Activated effector memory CD4-positive, alpha-beta T cell treated with Interleukin-2 at 50 U/mL for 16 hours (primary cell): ENCODE data around the gene PSKH1.
"Not testable (repeated sequence)": the region's sequence is repeated elsewhere in the genome, so short reads cannot be mapped to it uniquely, and the experiment has no call there.

ENCODE experiments used
- DNase-seq: peaks from one replicate; pipeline ENCODE4 v3.0.0-alpha.2; 2020

PSKH1 gene

DNA sequence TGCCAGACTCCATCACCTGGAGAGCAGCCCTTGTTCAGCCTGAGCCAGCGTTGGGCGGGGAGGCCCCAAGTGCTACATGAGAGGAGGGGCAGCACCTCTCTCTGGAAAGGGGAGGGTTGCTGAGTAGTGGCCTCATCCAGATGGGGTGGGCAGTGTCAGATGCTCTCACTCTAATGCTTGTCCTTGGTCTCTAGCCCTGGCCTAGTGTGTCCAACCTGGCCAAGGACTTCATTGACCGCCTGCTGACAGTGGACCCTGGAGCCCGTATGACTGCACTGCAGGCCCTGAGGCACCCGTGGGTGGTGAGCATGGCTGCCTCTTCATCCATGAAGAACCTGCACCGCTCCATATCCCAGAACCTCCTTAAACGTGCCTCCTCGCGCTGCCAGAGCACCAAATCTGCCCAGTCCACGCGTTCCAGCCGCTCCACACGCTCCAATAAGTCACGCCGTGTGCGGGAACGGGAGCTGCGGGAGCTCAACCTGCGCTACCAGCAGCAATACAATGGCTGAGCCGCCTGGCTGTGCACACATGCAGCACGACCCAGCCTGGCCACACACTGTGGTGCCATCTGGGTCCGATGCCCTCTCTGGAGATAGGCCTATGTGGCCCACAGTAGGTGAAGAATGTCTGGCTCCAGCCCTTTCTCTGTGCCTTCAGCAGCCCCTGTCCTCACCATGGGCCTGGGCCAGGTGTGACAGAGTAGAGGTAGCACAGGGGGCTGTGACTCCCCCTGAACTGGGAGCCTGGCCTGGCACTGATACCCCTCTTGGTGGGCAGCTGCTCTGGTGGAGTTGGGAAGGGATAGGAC is 34.3 kb downstream of the PSKH1 start:
- DNase-seq = no peak

DNA sequence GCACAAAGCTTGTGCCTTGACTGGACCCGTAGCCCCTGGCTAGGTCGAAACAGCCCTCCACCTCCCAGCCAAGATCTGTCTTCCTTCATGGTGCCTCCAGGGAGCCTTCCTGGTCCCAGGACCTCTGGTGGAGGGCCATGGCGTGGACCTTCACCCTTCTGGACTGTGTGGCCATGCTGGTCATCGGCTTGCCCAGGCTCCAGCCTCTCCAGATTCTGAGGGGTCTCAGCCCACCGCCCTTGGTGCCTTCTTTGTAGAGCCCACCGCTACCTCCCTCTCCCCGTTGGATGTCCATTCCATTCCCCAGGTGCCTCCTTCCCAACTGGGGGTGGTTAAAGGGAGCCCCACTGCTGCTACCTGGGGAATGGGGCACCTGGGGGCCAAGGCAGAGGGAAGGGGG is 35.1 kb downstream of the PSKH1 start:
- no peak for DNase-seq

DNA sequence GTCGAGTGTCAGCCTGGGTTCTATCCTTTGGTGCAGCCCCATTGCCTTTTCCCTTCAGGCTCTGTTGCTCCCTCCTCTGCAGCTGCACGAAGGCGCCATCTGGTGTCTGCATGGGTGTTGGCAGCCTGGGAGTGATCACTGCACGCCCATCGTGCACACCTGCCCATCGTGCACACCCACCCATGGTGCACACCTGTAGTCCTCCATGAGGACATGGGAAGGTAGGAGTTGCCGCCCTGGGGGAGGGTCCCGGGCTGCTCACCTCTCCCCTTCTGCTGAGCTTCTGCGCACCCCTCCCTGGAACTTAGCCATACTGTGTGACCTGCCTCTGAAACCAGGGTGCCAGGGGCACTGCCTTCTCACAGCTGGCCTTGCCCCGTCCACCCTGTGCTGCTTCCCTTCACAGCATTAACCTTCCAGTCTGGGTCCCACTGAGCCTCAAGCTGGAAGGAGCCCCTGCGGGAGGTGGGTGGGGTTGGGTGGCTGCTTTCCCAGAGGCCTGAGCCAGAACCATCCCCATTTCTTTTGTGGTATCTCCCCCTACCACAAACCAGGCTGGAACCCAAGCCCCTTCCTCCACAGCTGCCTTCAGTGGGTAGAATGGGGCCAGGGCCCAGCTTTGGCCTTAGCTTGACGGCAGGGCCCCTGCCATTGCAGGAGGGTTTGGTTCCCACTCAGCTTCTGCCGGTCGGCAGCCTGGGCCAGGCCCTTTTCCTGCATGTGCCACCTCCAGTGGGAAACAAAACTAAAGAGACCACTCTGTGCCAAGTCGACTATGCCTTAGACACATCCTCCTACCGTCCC is 35.7 kb downstream of the PSKH1 start:
- peak; percentile 61 for DNase-seq

DNA sequence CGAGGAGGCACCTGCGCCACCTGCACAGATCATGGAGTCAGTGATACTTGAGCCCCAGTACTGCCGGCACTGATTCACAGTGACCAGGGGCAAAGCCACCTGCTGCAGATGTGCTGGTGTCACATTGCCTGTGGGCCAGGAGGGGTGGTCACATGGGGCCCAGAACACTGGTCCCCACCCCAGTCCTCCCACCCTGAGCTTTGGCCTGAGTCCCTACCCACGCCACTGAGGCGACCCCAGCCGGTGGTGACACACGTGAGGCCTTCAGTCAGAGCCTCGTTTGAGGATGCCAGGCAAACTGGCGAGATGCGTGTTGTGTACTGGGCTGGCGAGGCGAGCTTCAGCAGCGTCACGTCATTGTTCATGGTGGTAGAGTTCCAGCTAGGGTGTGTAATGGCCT is 37.1 kb downstream of the PSKH1 start:
- DNase-seq = no peak

DNA sequence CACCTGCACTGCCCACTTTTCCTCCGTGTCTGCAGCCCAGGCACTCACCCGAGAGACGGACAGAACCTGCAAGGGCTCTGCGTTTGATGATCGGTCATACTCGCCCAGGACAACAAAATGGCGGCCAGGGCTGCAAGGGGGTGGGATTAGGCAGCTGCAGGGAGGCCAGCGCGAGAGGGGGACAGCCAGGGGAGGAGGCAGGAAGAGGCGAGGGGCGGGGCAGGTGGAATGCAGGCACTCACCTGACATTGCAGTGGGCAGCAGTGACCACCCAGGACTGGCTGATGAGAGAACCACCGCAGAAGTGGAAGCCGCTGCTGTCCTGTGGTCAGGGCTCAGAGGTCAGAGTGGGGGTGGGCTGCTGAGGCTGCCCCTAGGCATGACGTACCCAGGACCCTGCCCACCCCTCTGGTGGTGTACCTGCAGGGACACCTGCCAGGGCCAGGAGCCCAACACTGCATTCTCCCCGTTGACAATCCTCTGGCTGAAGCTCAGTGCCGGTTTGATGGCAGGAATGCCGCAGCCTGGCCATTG is 37.7 kb downstream of the PSKH1 start:
- no peak for DNase-seq

DNA sequence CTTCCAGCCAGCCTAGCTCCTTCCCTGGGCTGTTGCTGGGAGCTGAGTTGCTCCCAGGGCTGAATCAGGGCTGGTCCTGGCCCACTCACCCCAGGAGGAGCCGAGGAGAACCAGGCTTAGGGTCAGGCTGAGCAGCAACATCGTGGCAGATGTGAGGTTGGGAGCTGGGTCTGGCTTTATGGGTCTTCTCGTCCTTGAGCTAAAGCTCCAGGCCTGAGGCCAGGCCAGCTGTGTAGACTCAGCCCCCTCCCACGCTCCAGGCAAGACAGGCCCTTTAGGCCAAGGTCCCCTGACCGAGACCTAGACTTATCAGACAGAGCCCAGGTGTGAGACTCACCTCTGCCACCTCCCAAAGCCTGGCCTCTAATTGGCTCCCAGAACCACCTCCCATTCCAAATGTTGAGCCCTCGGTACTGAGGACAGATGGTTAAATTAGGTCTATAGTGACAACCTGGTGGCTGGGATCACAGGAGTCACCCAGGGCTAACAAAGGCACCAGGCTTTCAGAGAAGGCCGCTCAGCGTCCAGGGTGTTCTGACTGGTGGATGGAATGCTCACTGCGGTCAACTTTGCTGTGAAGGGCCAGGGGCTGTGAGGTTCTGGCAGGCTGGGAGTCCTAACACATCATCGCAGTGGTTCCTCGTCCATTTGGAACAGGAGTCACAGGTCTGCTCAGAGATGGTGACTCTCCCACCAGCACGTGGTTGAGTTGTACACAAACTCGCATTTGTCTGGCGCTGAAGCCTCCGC is 38.8 kb downstream of the PSKH1 start, which contains the start of gene CTRL:
Gene CTRL (minus strand): TSS at position 151 of the 750 bp plus-strand sequence. CDS start 10 bp downstream, at position 141.
- no peak for DNase-seq

DNA sequence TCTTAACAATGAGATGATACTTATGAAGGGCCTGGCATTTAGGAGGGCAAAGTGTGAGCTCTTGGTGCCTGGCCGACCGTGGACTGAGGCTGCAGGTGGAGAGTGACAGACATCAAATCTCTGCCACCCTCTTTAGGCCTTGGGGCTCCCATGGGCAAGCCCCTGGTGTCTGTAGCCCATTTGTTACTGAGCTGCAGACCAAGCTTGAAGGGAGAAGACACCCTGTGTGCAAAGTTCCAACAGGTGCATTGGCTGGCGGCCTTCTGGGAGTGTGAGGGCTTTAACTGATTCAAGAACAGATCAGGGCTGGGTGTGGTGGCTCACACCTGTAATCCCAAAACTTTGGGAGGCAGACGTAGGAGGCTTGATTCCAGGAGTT is 39.4 kb downstream of the PSKH1 start:
- DNase-seq = no peak

DNA sequence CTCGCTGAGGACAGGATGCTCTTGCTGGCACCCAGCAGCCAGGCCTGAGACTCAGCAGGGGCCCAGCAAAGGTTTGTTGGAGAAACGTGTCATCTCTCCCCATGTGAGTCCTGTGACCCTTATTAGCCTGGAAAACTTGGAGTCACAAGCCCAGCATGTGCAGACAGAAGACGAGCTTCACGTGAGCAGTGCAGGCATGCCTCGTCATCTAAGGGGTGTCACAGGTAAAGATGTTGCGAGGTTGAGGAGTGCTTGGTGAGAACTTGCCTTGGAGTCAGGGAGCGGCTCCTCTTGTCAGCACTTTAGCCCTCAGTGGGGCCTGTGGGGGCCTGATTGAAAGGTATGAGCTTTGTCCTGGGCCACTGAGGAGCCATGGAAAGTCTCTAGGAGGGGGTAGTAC is 40.8 kb downstream of the PSKH1 start:
- no peak for DNase-seq

DNA sequence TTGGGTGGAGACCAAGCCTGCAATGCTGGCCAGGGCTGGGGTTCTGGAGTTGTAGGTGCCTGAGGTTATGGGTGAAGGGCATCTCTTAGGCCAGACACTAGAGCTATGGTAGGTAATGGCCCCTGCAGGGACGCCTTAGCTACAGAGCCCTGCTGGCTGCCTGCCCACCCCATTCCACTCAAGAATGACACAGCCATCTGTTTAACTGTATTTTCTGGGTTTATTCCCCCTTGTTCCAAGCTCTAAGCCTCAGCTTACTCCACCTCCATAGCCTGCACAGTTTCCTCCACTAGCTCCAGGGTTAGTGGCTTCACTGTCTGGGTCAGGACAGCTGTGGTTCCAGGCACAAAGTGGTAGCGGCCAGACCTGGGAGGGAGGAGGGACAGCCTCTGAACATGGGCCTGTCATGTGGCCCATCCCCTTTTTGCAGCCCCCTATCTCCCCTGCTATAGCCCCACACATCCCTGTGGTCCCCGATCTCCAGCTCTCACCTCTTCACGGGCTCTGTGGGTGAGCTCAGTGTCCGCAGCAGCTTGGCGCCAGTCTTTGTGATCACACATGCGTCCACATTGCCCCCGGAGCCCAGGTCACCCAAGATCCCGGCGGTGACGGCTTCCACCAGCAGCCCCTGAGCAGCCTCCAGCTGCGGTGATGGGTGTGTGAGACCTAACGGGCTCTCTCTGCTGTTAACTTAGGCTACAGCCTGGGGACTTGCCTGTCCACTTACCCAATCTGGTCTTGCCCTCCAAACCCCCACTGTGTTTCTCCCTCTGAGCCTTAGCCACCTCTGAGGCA is 41.4 kb downstream of the PSKH1 start:
- no peak for DNase-seq

DNA sequence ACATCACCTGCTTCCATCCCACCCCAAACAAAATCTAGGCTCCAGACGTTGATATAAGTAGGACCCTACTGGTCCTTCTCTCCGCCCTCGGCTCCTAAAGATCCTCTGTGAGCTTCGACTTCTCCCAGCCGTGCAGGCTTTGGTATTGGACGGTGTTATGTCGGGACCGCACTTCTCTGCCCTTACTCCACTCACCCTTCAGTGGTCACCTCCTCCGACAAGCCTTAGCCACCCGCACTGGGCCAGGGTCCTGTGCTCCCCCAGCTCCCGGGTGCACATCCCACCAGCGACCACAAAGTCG is 42.0 kb downstream of the PSKH1 start:
- no peak for DNase-seq

DNA sequence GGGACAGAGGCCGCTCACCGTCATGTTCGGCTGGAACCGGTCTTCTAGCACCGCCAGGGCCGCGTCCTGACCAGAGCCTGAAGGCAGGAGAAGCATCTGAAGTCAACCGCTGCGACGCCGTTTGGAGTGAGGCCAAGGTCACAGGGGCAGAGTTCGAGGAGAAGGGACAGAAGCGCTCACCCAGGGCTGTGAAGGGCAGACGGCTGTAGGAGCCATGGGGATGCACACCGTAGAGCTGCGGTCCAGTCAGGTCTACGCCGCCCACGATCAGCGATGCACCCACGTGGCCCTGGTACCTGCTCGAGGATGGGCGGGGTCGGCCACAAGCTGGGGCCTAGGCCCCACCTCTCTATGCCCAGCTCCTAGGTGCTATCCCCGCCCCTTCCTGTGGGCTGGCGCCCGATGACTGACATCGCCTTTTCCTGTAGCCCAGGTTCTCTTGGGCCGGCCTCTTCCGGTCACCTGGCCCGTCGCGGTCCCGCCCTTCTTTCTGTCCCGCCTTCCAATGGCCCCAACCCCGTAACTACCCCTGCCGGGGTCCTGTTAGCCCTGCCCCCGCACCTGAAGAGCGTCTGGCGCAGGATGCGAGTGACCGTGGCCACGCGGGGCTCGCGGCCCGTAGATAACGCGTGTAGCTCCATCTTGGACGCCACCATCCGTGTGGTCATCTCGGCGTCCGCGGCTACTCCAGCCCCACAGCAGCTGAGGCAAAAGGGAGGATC is 42.5 kb downstream of the PSKH1 start:
- peak; percentile 95 for DNase-seq

DNA sequence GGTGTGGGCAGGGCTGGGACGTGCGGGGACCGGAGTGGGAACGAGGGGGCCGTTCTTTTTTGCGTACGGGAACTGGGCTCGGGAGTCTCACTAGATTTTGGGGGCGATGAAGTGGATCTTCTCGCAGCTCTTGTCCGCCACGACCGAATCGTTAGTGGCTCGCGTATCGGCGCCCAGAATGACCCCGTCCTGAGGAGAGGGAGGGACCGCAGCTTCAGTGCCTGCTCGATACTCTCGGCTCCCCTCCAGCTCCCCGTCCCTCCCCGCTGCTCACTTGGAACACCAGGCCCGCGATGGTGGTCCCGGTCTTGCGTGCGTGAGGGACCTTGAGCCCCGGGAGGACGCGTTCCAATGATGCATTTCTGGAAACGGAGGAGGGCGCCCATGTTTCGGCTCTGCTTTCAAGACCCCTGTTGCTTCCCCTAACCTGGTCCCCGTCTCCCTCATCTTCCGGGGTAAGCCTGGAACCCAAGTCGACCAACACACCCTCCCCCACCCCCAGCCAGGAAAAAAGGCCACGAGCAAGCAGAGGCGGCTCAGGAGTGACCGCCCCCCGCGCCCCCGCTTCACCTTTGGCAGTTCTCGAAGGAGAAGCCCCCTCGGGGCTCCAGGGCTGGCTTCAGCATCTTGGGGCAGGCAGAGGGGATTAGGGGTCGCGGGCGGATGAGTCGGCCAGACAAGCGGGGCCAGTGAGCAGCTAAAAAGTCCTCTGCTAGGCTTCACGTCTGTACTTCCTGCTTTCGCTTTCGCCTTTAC is 43.2 kb downstream of the PSKH1 start, which contains the start of gene PSMB10:
Gene PSMB10 (minus strand): TSS at position 727 of the 756 bp plus-strand sequence. CDS start 101 bp downstream, at position 626.
- DNase-seq = no peak

DNA sequence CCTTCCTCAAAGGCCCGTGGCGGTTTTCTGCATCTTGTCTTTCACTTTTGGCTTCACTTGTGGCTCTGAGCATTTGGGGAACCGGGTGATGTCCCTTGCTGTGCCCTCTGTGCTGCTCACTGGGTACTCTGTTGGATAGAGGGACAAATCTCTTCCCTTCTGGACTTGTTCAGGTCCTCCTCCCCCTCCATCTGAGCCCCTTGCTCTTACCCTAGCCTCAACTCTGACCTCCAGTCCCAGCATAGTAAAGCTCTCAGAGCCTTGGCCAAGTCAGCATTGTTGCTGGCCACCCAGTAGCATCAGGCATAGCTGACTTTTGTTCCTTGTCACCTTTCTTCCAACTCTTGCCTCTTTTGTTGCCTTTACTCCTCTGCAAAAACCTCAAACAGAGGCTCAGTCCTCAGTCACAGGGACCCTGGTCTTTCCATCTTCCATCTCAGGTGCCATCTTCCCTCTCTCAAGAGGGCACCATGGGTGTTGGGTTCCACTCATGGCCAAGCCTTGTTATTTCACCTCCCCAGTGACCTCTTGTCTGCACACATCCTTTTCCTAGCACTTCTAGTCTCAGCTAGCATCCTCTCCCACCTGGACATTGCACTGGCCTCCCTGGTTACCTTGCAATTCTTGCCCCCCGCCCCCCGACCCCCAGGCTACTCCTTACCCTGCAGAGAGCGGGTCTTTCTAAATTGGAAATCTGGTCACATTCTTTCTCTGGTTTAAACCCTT is 44.0 kb downstream of the PSKH1 start:
- DNase-seq = peak; percentile 68

DNA sequence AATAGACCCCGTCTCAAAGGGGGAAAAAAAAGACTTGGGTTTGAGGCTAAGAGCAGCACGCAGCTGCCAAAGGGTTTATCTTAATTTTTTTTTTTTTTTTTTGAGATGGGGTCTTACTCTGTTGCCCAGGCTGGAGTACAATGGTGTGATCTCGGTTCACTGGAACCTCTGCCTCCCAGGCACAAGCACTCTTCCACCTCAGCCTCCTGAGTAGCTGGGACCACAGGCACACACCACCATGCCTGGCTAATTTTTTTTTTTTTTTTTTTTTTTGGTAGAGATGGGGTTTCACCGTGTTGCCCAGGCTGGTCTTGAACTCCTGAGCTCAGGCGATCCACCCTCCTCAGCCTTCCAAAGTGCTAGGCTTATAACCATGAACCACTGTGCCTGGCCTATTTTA is 44.7 kb downstream of the PSKH1 start:
- DNase-seq = not testable (repeated sequence)

DNA sequence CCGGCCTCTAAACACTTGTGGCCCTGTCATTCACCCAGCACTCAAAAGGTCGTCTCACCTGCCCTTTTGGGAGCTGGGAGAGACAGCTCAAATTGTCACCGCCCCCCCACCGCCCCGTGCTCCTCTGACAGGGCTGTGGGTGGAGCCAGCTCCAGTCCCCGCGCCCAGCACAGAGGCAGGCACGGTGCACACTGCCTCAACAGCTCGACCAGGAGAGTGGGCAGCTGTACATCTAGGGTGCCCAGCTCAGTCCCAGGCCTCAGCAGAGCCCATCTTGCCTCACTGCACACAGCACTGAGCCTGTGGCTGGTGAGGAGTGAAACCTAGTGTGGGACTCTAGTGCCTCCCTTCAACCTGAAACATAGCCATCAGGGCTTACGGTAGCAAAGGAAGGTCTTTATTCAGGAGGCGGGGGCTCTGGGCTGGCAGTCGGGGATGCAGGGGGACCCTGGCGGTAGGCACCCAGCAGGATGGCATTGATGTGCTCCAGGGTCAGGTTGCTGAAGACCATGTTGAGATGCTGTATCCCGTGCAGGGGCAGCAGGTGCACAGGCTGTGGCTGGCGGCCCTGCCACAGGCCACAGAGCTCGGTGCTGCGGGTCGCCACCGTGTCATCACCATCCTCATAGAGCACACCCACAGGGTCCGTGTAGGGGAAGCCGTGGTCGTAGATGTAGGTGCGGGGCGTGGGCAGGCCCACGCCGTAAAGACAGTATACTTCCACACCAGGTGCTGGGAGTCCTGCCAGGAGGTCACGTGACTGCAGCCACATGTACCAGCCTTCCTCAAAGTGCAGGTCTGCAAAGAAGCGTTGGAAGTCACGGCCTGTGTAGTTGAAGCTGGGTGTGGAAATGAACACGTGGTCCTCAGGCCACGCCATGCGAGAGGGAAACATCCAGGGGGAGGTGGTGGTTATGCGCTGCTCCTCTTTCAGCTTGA is 46.7 kb downstream of the PSKH1 start:
- no peak for DNase-seq

DNA sequence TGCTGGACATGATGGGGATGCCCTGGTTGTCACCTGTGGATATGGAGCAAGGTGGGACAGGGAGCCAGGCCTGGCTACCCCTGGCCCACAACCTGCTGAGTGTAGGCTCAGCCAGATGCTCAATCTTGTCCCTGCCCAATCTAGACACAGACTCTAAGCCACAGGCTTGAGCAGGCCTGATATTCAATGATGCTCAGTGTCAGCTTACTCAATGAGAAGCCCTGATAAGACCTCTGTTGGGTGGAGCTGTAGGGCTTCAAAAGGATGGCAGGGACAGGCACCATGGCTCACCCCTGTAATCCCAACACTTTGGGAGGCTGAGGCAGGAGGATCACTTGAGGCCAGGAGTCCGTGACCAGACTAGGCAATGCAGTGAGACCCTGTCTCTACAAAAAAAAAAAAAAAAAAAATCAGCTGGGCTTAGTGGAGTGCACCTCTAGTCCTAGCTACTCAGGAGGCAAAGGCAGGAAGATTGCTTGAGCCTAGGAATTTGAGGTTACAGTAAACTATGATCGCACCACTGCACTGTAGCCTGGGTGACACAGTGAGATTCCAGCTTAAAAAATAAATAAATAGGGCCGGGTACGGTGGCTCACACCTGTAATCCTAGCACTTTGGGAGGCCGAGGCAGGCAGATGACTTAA is 47.5 kb downstream of the PSKH1 start:
- no peak for DNase-seq

DNA sequence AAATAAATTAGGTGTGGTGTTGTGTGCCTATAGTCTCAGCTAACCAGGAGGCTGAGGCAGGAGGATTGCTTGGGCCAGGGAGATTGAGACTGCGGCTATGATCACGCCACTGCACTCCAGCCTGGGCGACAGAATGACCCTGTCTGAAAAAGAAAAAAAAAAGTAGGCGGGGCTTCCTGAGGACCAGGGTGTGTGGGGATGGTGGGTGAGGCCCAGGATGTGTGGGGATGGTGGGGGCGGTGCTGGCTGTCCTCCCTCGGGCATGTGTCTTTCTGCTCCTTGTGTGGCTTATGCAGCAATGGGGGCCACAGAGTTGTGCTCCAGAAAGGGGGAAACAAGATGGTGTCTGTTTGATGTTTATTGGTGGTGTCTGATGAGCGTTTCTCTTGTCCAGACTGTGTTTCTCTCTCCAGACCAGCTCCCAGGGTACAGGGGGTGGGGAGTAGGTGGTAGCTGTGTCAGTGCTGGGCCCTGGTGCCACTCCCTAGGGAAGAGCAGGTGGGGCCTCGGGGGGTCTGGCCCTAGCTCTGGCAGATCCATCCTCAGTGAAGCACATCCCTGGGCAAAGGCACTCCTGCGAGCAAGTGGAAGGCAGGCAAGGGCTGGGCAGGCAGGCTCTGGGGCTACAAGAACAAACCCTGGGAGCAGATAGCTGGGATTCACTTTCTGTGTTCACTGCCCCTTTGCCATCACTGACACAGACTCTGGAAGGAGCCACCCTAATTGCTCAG is 48.6 kb downstream of the PSKH1 start:
- no peak for DNase-seq

DNA sequence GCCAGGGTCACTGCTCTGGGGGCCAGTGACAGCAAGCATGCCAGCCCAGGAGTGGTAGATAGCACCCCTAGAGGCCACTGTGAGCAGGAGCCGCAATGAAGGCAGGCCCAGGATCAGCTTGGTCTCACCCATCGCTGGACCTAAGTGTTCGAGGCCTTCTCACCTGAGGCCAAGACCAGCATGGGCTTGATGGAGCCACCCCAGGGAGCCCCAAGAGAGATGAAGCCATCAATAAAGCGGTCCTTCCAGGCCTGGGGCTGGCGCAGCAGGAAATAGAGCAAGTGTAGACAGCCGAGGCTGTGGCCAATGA is 49.1 kb downstream of the PSKH1 start:
- no peak for DNase-seq
